Measurements from ENCODE around the gene TRIM65.

- TF ChIP-seq, protein P1, sequence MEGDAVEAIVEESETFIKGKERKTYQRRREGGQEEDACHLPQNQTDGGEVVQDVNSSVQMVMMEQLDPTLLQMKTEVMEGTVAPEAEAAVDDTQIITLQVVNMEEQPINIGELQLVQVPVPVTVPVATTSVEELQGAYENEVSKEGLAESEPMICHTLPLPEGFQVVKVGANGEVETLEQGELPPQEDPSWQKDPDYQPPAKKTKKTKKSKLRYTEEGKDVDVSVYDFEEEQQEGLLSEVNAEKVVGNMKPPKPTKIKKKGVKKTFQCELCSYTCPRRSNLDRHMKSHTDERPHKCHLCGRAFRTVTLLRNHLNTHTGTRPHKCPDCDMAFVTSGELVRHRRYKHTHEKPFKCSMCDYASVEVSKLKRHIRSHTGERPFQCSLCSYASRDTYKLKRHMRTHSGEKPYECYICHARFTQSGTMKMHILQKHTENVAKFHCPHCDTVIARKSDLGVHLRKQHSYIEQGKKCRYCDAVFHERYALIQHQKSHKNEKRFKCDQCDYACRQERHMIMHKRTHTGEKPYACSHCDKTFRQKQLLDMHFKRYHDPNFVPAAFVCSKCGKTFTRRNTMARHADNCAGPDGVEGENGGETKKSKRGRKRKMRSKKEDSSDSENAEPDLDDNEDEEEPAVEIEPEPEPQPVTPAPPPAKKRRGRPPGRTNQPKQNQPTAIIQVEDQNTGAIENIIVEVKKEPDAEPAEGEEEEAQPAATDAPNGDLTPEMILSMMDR (IDR thresholded peaks at IDR 0.05) = no peak
- TF ChIP-seq POLR2A (IDR thresholded peaks at IDR 0.05) = peak; percentile 11
- TF ChIP-seq POLR2AphosphoS5 (IDR thresholded peaks at IDR 0.05) = no peak
These were observed 52.9 kb downstream of the TRIM65 start, which contains the start of gene UNC13D for GRCh38 chr17:75843577-75844529.
